PFSK-1 (cell line): ENCODE data around the gene IGFBP4.

Experiments used
- FOXP2 ChIP-seq: optimal IDR thresholded peaks from 2 replicates; pipeline ENCODE3; 2011; ENCODE audit warnings: borderline replicate concordance, control low read depth, inconsistent platforms; ENCODE audit not compliant: insufficient read depth; ENCODE audit errors: extremely low read length, extremely low read depth
- POLR2AphosphoS5 ChIP-seq: IDR thresholded peaks from 2 replicates; pipeline ENCODE4 v1.6.1; 2012; ENCODE audit warnings: low read depth, mild to moderate bottlenecking, control low read depth, low read length, moderate library complexity
- REST ChIP-seq, 2 experiments: IDR thresholded peaks; 2 replicates each; pipeline versions ENCODE4 v1.6.1 to v1.8.0; 2011 to 2012; ENCODE audit warnings: low read depth in 2 of 2, low read length in 2 of 2, control low read depth in 1 of 2, inconsistent platforms in 1 of 2, mild to moderate bottlenecking in 1 of 2, moderate library complexity in 1 of 2; ENCODE audit not compliant: insufficient read depth in 1 of 2
- SIN3A ChIP-seq: IDR thresholded peaks from 2 replicates; pipeline ENCODE4 v1.6.1; 2012; ENCODE audit warnings: mild to moderate bottlenecking, low read length, moderate library complexity, borderline replicate concordance; ENCODE audit not compliant: insufficient read depth
- TAF1 ChIP-seq: IDR thresholded peaks from 2 replicates; pipeline ENCODE4 v1.6.1; 2012; ENCODE audit warnings: low read length, control low read depth, borderline replicate concordance; ENCODE audit not compliant: insufficient read depth

IGFBP4 gene

GRCh38 chr17:40490982-40491381 is 47.7 kb downstream of the IGFBP4 start:
- TF ChIP-seq TAF1 (no peak), REST (IDR thresholded peaks at IDR 0.05; ENCODE audit: insufficient read depth in 1 of 2, low read depth in 2 of 2, low read length in 2 of 2) (no peak)

- TF ChIP-seq SIN3A (no peak), REST (IDR thresholded peaks at IDR 0.05; ENCODE audit: insufficient read depth in 1 of 2, low read depth in 2 of 2, low read length in 2 of 2) (no peak), POLR2AphosphoS5 (no peak), FOXP2 (no peak), TAF1 (no peak)
Measured at GRCh38 chr17:40491486-40491885, 48.2 kb downstream of the IGFBP4 start.

- TF ChIP-seq REST (IDR thresholded peaks at IDR 0.05; ENCODE audit: insufficient read depth in 1 of 2, low read depth in 2 of 2, low read length in 2 of 2) (no peak), POLR2AphosphoS5 (no peak), FOXP2 (no peak), SIN3A (no peak), TAF1 (no peak)
Measured at GRCh38 chr17:40493697-40494096, 50.4 kb downstream of the IGFBP4 start.

- TF ChIP-seq TAF1 (no peak), REST (IDR thresholded peaks at IDR 0.05; ENCODE audit: insufficient read depth in 1 of 2, low read depth in 2 of 2, low read length in 2 of 2) (no peak), SIN3A (no peak), FOXP2 (no peak), POLR2AphosphoS5 (no peak)
Measured at GRCh38 chr17:40495140-40495539, 51.9 kb downstream of the IGFBP4 start.

GRCh38 chr17:40496170-40496569 is 52.9 kb downstream of the IGFBP4 start:
- TF ChIP-seq FOXP2 = no peak
- TF ChIP-seq POLR2AphosphoS5 = no peak
